HG03135 (cell line): ENCODE measurements around the gene TLX1.
"Not testable (repeated sequence)": the region's sequence is repeated elsewhere in the genome, so short reads cannot be mapped to it uniquely, and the experiment has no call there.

Source experiments
- ATAC-seq: cut with Tn5 transposase; IDR thresholded peaks from one replicate; pipeline ENCODE4 v1.9.1; 2021; ENCODE audit warnings: mild to moderate bottlenecking, moderate library complexity; ENCODE audit not compliant: unreplicated experiment

Gene TLX1

GRCh38 chr10:101146392-101147251 is 15.5 kb downstream of the TLX1 start:
- ATAC-seq = no peak

- no peak for ATAC-seq
Observed at GRCh38 chr10:101151395-101151794, 20.3 kb downstream of the TLX1 start.

- no peak for ATAC-seq
Observed at GRCh38 chr10:101152316-101152715, 21.2 kb downstream of the TLX1 start.

GRCh38 chr10:101154506-101154905 is 23.4 kb downstream of the TLX1 start:
- not testable (repeated sequence) for ATAC-seq

- ATAC-seq = no peak
Observed at GRCh38 chr10:101155896-101156295, 24.8 kb downstream of the TLX1 start.

- ATAC-seq = no peak
Observed at GRCh38 chr10:101157756-101158458, 26.8 kb downstream of the TLX1 start.

GRCh38 chr10:101158459-101159058 is 27.5 kb downstream of the TLX1 start:
- no peak for ATAC-seq

GRCh38 chr10:101161494-101162299 is 30.6 kb downstream of the TLX1 start:
- ATAC-seq = no peak

- no peak for ATAC-seq
Observed at GRCh38 chr10:101162677-101163076, 31.6 kb downstream of the TLX1 start.

GRCh38 chr10:101164020-101164419 is 32.9 kb downstream of the TLX1 start:
- ATAC-seq = no peak

GRCh38 chr10:101165736-101166135 is 34.6 kb downstream of the TLX1 start:
- ATAC-seq = no peak

- no peak for ATAC-seq
Observed at GRCh38 chr10:101166430-101166829, 35.3 kb downstream of the TLX1 start.

GRCh38 chr10:101172741-101173140 is 41.6 kb downstream of the TLX1 start:
- ATAC-seq = no peak

GRCh38 chr10:101174319-101174718 is 43.2 kb downstream of the TLX1 start:
- no peak for ATAC-seq

GRCh38 chr10:101176577-101176976 is 45.5 kb downstream of the TLX1 start:
- ATAC-seq = no peak

GRCh38 chr10:101182936-101183335 is 51.8 kb downstream of the TLX1 start:
- ATAC-seq = no peak

GRCh38 chr10:101183458-101184183 is 52.5 kb downstream of the TLX1 start:
- no peak for ATAC-seq
